GM21381 (cell line): ENCODE results near the gene SLC12A5.
"Not testable (repeated sequence)": the region's sequence is repeated elsewhere in the genome, so short reads cannot be mapped to it uniquely, and the experiment has no call there.

ENCODE experiments used
- ATAC-seq: cut with Tn5 transposase; IDR thresholded peaks from one replicate; pipeline ENCODE4 v1.9.1; 2021; ENCODE audit warnings: mild to moderate bottlenecking, moderate library complexity; ENCODE audit not compliant: unreplicated experiment

SLC12A5 gene

DNA sequence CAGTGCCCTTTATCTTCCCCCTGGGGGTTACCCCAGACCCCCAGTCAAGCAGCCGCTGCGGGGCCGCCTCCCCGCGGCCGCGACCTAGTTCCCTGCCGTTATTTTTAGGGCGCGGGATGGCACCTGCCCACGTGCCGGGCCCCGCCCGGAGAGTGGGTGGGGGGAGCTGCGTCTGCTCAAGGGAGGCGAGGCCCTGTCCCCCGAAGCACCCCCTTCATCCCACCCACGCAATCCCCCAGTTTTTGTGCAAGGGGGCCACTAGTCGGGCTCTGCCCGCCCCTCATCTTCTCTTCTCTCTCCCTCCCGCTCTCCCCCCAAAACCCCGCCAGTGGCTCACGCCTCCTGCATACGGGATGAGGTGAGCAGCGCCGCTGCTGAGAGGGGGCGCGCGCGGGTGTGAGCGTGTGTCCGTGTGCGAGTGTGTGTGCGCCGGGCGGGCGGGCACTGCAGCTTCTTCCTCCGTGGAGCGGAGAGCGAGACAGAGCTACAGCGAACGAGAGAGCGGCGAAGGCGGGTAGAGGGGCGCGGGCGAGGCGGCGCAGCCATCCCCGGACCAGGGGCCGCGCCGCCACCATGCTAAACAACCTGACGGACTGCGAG is at the start of gene SLC12A5:
Gene SLC12A5, plus strand, starts transcription at position 444 of the 600 bp plus-strand sequence. Its CDS starts 130 bp downstream, at position 574.
- ATAC-seq, result no peak

DNA sequence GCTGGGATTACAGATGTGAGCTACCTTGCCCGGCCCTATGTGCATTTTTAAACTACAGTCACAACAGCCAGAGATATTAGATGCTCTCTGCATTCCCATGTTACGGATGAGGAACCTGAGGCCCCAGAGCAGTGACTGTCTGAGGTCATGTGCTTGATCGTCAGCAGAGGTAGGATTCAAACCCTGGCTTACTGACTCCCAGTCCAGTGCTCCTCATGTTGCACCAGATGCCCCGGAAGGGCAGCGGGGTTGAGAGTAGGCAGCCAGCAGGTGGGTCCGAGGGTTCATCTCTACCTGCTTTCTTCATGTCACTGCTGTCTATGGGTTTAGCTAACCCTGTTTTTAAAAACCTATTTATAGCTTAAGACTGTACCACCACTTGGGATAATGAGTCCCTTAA is 47.8 kb upstream of the SLC12A5 start:
- no peak for ATAC-seq

GRCh38 chr20:45983279-45983743 is 45.7 kb upstream of the SLC12A5 start:
- no peak for ATAC-seq

DNA sequence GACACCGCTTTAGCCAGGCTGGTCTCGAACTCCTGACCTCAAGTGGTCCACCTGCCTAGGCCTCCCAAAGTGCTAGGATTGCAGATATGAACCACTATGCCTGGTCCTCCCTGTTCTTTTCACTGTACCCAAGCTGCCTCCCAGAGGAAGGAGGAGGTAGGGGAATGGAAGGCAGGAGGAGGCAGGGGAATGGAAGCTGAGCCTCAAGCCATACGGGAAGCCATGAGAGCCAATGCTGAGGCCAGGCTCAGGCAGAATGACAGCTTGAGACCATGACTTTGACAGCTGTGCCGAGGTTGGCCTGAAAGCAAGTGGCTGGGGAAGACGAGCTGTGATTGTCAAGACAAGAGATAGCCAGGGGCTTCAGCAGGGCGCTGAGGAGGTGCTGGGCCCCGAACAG is 43.4 kb upstream of the SLC12A5 start:
- no peak for ATAC-seq

DNA sequence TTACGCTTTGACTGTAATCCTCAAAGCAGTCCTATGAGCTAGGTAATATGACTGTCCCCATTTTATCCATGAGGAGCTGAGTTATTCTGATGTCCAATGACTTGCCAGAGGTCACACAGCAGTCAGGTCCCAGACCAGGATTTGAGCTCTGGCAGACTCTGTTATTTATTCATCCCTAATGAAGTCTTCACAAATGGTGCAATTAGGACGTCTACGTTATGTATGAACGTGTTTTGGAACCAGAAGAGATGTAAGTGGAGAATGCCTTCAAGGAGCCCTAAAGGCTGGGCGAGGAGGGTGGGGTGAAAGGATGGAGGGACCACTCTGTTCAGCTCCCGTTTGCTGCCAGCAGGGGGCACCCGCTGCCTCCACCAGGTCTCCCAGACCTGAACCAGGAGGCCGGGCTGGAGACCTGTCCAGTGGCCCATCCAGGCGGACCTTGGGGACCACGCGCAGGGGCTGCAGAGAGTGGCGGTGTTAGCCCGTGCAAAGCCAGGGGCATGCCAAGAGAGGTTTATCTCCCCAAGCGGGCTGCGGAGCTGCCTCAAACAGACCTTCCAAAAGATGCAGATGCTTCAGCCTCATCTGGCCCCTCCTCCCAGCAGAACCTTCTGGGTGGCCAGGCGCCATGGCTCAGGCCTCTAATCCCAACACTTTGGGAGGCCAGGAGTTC is 41.8 kb upstream of the SLC12A5 start:
- ATAC-seq, result no peak

- ATAC-seq, result not testable (repeated sequence)
These were observed 40.2 kb upstream of the SLC12A5 start for GRCh38 chr20:45988830-45989229.

- no peak for ATAC-seq
These were observed 37.4 kb upstream of the SLC12A5 start for GRCh38 chr20:45991616-45992015.

- ATAC-seq, result no peak
These were observed 35.6 kb upstream of the SLC12A5 start for GRCh38 chr20:45993197-45993951.

DNA sequence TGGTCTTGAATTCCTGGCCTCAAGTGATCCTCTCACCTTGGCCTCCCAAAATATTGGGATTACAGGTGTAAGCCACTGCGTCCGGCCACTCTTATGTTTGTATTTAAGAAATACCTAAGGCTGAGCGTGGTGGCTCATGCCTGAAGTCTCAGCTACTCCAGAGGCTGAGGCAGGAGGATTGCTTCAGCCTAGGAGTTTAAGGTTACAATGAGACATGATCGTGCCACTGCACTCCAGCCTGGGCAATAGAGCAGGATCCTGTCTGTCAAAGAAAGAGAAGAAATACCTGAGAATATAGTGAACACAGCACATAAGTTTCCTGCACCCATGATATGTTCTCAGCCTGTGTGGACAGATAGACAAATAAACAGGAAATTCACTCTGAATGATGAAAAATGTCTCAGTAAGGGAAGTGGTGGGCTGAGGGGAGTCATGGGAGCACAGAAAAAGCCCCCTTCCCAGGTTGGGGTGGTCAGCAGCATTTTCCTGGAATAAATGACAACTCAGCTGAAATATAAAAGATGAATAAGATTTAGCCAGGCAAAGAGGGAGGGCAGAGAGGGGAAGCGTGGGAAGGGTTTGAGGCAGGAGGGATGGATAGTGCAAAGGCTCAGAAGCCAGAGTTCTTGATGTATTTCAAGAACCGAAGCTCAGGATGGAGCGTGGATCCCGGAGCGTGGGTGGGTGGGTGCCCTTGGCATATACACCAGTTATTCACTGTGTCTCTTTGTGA is 34.1 kb upstream of the SLC12A5 start:
- no peak for ATAC-seq

- not testable (repeated sequence) for ATAC-seq
These were observed 33.4 kb upstream of the SLC12A5 start for GRCh38 chr20:45995495-45996097.

DNA sequence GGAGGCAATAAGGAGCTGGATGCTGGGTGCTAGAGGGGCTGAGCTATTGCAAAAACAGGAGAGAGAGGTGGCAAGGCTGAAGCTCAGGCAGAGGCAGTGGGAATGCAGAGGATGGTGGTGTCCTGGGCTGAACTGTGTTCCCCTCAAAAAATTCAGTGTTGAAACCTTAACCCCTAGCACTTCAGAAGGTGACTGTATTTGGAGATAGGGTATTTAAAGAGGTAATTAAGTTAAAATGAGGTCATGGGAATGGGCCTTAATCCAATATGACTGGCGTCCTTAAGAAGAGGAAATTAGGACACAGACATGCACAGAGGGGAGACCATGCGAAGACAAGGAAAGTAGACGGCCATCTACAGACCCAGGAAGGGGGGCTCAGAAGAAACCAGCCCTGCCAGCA is 31.8 kb upstream of the SLC12A5 start:
- ATAC-seq, result no peak

DNA sequence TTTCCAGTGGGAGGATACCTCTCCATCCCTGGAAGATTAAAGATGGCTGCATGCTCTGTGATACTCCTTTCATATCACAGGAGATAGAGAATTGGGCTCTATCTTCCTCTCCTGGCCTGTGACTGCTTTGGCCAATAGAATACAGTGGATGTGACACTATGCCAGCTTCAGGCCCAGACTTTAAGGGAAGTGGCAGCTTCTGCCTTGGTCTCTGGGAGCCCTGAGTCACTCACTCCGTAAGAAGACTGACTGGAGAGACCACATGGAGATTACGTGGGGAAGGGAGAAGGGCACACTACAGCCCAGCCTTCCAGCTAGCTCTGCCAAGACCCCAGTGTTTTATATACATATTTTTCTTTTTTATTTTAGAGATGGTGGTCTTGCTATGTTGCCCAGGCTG is 30.7 kb upstream of the SLC12A5 start:
- no peak for ATAC-seq

DNA sequence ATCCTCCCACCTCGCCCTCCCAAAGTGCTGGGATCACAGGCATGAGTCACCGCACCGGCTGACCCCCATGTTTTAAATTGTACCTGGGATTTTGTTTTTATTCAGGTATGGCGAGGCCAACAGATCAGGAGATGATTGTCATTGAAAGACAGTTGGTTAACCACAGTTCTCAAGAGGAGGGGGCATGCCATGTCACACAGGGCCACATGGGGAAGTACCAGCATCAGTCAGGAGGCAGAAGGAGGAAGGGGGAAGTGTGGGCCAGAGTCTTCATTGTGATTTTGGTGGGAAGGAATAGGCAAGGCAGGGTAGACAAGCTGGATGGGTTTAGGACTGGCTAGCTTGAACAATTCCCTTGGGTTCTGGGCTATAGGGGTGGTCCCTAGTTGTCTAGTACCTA is 30.3 kb upstream of the SLC12A5 start:
- no peak for ATAC-seq

- no peak for ATAC-seq
These were observed 29.3 kb upstream of the SLC12A5 start for GRCh38 chr20:45999557-46000261.

- no peak for ATAC-seq
These were observed 28.6 kb upstream of the SLC12A5 start for GRCh38 chr20:46000262-46000996.

- no peak for ATAC-seq
These were observed 27.5 kb upstream of the SLC12A5 start for GRCh38 chr20:46001498-46001897.

DNA sequence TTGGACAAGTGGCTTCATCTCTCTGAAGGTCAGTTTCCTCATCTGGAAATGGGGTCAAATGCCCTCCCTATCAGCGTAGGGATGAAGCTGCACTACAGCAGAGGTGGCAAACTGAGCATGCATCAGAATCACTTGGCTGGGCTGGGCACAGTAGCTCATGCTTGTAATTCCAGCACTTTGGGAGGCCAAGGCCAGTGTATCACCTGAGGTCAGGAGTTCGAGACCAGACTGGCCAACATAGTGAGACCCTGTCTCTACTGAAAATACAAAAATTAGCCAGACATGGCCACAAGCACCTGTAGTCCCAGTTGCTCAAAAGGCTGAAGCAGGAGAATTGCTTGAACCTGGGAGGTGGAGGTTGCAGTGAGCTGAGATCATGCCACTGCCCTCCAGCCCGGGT is 27.0 kb upstream of the SLC12A5 start:
- no peak for ATAC-seq

GRCh38 chr20:46004187-46004586 is 24.8 kb upstream of the SLC12A5 start:
- no peak for ATAC-seq

GRCh38 chr20:46004889-46005473 is 24.0 kb upstream of the SLC12A5 start:
- no peak for ATAC-seq
